Dedifferentiated amniotic fluid mesenchymal stem cell (primary cell): Measurements from ENCODE around the gene F2.
"Not testable (repeated sequence)": the region's sequence is repeated elsewhere in the genome, so short reads cannot be mapped to it uniquely, and the experiment has no call there.

Experiments used
- DNase-seq: peaks from one replicate; pipeline ENCODE4 v3.0.0-alpha.2; 2016; ENCODE audit errors: extremely low spot score

F2 gene

DNA sequence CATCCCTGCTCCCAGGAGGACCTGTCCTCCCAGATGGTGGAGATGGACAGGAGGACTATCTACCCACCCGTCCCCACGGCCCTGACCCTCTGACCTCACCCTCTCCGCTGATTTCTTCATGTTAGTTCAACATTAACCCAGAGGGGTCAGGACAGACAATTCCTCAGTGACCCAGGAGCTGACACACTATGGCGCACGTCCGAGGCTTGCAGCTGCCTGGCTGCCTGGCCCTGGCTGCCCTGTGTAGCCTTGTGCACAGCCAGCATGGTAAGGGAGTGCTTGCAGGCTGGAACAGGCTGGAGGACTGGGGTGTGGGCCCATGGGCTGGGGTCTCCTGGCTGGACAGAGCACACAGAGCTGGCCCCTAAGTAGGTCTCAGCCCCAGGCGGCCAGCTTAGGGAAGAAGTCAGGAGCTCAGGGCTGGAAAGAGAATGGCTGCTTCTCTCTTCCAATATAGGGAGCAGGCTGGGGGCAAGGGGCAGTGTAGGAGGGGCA is at the start of gene F2:
F2 (plus strand) TSS at position 166 of the 495 bp plus-strand sequence; CDS start at position 189, 23 bp downstream.
- no peak for DNase-seq

DNA sequence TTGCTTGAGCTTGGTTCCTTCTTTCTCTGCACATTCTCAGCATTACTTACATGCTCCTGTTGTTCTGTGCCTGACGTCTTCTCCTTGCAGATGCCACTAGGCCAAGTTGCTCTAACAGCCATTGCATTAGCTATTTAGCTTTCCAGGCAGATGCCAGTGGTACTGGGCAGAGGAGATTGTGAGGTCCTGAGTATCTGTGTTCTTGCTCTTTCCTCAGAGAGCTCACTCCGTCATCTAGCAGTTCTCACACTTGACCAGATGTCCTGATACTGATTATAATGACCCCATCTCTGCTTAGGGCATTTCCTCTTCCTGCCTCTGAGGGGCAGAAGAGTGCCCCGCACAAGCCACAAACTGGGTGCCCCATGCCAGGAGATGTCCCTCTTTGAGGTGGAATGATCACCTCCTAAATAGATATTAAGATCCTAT is 49.3 kb upstream of the F2 start:
- DNase-seq = no peak

DNA sequence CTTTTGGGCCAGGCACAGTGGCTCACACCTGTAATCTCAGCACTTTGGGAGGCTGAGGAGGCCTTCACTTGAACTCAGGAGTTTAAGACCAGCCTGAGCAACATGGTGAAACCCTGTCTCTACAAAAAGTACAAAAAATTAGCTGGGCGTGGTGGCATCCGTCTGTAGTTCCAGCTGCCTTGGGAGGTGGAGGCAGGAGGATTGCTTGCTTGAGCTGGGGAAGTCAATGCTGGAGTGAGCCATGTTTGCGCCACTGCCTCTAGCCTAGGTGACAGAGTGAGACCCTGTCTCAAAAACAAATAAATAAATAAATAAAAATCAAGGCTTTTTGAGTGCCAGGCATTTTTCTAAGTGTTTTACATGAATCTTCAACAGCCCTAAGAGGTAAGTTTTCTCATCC is 48.5 kb upstream of the F2 start:
- not testable (repeated sequence) for DNase-seq

DNA sequence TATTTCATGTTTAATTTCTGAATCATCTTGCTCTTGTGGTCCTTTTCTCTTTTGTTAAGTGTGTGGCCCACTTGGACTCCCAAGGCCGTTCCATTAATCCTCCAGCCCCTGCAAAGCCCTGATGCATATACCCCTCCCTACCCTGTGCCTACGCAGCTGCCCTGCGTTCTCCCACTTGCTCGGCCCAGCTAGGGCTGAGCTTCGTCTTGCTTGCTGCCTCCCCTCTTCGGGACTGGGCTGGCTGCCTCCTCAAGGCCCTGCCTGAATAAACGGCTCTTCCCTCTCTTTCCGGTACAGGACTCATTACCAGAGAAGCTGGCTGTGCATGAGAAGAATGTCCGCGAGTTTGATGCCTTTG is 47.1 kb upstream of the F2 start:
- DNase-seq = no peak

DNA sequence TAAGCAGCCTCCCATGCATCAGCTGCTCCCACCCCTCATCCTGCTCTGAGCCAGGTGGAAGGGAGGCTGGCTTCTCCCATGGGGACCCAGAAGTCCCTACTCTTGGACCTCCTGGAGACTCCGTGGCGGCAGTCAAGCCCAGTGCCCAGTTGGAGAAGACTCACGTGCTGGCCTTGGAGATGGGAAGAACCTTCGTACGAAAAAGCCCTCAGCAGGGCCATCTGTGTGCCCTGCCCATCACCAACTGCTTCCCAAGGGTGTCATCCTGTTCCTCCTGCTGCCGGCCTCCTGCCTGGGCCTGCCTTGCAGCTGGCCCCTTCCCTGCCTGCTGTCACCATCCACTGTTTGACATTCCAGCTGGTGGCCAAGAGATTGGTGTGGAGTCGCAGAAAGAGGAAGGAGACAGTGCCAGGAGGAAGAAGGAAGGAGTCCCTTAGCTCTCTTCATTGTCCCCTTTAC is 46.6 kb upstream of the F2 start:
- no peak for DNase-seq

DNA sequence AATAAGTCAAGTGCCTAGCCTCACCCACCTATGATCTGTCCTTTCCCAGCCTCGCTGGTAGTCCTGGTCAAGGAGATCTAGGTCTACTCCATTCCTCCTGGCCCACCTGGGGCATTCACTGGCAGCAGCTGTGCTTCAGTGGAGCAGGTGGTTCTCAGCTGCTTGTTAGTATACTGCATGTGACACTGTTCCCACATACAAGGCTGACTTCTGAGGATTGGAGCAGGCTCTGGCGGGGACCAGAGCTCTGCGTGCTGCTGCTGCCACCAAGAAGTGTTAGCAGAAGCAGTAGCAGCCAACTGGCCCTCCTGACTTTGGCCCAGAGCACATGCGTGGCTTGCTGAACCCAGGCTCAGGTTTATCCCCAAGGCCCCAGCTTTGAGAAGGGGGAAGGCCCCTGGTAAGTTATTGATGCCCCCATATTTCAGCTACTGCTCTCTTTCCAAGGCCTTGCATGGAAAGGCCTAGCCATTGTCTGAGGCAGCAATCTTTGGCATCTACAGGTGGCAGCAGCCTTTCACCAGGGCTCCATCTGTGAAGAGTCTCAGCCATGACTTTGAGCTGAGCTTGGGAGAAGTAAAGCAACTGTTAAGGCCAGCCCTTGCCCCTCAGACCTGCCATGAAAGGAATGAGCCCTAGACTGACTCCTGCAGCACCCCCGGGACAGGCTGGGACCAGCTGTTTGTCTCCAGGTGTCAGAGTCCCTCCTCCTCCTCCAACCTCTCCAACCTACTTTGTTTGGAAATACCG is 45.1 kb upstream of the F2 start:
- no peak for DNase-seq

DNA sequence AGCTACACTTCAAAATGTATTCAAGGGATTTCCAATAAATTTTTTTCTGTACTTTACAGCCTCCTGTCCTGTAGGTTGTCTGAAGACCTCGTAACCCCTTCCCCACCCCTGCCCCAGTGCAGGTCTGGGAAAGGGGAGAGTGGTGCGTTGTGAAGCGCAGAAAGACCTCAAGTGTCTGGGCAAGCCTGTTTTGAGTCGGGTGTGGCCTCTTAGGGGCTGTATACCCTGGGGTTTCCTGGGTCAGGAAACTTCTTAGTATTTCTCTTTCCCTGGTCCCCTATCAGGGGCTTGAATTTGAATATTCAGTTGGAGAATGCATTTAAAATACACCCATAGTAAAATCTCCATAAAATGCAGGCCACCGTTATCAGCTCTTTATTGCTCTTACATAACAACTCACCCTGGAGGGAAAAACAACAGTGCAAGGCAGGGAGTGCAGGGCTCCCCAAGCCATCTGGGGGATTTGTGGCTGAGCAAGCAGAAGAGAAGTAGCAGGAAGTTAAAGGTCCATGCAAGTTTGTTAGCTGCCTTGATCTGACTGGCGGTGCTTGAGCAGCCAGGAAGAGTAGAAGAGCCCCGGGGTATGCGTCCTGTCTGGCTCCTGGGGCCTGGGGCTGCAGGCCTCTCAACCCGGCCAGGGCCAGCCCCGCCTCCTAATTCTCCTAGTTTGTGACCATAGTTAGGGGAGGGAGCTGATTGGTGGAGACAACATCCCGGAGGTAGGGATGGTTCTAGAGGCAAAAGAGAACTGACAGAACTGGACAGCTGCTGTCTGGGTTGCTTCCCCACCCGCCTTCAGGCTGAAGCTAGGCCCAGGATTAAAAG is 44.3 kb upstream of the F2 start:
- no peak for DNase-seq

DNA sequence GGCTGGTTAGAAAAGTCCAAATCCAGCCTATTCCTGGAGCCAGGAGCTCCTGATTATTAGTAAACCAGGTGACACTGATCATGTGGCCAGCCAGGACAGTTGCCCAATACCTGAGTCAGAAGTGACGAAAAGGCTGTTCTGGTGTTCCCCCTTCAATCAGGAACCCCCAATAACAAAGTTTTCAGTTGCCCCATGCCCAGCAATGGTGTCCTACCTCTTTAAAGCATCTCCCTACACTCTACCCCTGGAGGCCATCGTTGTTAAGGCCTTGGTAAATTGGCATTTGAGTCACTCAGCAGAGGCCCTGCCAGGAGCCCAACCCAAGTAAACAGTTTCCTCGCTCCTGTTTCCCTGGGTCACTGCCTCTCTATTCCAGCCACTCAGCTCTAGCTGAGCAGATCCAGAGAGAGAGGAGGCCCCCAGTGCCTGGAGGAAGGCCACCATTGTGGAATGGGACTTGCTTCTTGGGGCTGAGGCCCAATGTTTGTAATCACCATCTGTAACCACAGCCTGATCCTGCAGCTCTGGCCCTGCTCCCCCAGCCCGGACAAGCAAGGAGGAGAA is 43.6 kb upstream of the F2 start:
- DNase-seq = peak; percentile 70

DNA sequence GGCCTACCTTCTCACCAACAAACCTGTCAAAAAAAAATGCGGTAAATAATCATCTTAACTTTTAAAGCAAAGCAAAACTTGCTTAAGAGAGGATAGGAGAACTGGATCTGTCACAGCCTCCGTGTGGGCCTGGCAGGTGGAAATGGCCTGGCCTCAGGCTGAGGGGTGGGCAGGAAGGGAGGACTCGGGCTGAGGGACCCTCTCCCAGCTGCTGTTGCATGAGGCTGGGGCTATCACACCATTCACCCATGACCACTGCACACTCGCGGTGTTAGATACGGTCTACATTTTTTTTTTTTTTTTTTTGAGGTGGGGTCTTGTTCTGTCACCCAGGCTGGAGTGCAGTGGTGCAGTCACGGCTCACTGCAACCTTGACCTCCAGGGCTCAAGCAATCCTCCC is 43.1 kb upstream of the F2 start:
- DNase-seq = no peak

DNA sequence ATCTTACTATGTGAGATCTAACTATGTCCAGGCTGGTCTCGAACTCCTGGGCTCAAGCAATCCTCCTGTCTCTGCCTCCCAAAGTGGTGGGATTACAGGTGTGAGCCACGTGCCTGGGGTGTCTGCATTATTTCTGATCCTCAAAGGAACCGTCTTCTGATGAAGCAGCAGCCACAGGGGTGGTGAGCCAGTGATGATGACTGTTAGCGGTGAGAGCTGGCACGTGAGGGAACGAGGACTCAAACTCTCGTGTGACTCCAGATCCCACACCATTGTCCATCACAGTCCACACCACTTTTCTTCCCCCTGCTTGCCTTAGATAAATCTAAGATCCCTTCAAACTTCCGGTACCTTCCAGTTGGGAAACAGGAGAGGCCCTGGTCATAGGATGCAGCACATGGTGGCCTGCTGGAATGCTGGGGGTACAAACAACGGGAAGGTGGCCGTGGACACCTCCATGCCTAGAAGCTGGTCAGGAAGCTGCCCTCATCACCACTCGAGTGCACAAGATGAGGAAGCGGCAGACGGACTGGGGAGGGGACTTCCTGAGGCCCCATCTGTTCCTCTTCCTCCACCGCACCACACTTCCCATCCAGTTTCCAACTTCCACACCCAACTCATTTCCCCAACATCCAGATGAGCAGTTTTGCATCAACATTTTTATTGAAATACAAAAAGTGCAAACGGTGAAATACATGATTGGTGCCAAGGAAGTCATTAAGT is 42.4 kb upstream of the F2 start:
- no peak for DNase-seq

DNA sequence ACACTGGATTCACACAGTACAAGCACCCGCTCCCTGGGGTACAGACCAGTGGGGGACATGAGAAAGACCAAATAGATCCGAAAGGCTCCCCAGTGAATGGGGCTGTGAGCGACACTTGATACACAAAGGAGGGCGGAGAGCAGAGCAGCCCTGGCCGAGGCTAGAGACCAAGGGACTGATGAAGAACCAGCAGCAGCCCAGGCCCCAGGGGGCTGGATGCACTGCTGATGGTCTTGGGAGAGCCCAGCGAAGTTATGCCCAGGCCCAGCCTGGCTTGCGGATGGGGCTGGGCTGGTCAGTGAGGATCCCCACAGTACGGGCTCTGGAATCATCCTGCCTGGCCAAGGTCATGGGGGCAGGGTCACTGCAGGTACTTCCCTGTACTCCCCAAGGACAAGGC is 41.8 kb upstream of the F2 start:
- DNase-seq = no peak

DNA sequence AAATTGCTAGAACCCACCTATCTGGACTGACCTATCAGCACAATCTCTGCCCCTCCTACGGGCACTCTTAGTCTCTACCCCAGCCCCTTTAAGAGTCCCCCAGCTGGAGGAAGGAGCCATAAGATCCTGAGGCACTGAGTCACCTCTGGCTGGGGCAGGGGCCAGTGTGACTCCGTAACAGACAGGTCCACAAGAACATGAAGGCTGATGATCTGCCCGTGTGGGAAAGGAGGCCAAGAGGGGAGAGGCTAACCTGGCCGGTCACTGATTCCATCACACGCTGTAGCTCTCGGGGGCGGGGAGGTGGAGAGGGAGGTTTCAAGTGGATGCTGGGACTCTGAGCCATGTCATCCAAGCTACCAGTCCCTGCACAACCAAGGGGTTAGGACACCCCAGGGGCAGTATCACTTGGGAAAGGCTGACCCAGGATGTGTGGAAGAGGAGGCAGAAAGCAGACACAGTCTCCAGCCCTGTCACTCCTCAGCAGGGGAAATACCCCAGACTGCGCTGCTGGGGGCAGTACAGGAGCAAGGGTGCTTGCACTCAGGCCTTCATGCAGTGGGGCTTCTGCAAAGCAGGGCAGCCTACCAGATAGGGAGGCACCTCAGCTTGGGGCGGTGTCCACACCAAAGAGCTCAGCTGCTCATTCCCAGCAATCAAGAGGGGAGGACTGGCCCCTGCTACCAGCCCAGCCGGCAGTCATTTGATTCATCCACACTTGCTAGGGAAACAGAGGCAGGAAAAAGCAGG is 40.8 kb upstream of the F2 start:
- DNase-seq = no peak

DNA sequence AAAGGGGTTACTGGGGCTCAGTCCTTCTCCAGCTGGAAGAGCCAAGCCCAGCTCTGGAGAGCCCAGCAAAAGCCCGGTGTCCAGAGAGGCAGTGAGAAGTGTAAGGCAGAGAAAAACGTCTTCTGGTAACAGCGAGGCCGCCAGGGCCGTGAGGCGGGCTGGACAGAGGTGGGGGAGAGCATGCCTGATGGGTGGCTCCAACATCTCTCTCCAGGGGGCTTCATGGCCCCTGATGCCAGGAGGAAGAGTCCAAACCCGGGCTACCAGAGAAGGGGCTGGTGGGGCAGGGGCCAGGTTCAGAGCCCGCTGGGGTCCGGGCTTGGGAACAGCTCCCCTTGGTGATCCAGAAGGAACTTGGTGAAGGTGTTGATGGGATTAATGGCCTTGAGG is 40.3 kb upstream of the F2 start:
- no peak for DNase-seq

DNA sequence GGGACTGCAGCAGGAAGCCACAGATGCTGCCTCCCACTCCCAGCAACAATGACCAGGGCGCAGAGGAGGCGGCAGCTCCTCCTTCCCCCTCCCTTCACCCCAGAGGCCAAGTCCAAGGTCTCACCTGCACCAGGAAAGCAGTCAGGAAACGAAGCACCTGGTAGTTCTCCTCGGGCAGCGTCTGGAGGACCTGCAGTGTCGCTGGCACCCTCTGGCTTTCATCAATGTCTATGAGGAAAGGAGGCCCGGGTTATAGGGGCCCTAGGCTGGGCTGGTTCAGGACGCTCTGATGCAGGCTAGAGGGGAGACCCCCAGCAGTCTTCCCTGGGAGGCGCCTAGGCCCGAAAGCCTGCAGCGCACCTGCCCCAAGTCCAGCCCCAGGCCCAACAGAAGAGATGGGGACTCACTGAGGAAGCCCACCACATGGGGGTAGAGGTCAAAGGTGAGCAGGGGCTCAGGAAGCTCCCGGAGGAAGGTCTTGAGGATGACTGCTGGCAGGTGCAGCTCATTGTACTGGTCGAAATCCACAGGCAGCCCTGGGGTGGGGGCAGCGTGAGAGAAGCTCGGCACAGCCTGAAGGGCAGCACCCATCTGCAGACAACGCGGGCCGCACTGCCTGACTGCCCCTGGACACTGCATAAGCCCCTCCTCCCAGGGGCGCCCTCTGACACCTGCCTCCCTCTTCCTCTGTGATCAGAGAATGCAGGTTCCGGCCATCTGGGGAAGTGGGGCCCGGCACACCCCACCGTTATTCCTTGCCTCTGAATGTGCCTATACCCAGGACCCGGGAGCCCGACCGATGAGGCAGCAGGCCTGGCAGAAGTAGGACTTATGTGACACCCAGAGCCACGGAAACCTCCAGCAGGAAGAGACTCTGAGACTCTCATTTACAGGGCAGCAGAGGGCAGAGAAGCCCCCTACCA is 39.5 kb upstream of the F2 start:
- DNase-seq = no peak

DNA sequence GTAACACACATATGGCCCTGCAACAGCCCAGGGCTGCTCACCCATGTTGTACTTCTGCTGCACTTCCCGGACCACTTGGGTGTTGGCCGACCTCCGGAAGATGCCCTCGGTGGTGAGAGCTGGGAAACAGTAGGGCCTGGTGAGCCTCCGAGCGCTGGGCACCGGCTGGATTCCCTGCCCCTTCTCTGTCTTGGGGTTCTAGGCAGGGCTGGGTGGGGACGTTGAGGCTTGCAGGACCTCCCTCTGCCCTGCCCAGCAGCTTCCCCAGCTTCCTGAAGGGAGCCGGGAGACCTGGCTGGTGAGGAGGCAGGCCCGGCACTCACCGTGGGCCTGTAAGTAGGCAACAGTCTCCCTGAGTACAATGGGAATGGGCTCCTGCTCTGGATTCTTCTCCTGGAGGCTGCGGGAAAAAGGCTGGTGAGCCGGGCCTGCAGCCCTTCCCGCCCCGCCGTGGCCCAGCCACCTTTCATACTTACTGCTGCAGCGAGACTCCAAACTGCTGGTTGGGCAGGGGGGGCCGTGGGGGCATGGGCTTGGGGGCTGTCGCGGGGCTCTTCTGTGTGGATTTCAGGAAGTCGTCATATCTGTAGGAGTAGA is 38.8 kb upstream of the F2 start:
- DNase-seq = no peak

DNA sequence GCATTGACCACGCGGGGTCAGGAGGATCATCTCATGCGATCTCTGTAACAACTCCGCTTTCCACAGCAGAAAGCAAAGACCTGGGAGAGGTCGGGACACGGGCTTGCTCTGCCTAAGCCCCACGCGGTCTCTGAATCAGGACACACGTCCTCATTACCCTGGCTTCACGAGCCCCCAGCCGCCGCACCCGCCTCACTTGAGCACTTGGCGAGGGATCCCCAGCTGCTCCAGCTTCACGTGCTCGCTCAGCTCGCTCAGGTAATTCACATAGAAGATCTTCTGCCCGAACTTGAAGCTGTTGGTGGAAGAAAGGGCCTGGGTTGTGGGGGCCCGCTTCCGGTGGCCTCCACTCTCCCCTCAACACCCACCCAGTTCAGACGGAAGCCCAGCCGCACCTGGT is 38.2 kb upstream of the F2 start:
- DNase-seq = no peak

DNA sequence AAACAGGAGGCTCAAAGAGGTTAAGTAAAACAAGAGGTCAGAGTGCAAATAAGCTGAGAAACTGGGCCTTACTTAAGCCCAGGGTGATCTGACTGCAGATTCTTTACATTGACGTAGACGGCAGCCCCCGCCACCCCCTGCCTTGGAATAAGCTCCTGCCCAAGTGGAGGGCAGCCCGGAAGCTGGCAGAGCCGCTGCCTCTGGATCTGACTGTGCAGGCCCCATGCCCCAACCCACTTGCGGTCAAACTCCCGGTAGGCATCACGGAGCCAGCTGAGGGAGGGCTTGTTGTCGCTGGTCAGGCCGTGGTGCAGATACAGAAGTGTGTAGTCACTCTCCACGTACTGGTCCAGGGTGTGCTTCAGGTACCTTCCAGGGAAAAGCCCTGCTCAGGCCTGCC is 37.2 kb upstream of the F2 start:
- DNase-seq = no peak

DNA sequence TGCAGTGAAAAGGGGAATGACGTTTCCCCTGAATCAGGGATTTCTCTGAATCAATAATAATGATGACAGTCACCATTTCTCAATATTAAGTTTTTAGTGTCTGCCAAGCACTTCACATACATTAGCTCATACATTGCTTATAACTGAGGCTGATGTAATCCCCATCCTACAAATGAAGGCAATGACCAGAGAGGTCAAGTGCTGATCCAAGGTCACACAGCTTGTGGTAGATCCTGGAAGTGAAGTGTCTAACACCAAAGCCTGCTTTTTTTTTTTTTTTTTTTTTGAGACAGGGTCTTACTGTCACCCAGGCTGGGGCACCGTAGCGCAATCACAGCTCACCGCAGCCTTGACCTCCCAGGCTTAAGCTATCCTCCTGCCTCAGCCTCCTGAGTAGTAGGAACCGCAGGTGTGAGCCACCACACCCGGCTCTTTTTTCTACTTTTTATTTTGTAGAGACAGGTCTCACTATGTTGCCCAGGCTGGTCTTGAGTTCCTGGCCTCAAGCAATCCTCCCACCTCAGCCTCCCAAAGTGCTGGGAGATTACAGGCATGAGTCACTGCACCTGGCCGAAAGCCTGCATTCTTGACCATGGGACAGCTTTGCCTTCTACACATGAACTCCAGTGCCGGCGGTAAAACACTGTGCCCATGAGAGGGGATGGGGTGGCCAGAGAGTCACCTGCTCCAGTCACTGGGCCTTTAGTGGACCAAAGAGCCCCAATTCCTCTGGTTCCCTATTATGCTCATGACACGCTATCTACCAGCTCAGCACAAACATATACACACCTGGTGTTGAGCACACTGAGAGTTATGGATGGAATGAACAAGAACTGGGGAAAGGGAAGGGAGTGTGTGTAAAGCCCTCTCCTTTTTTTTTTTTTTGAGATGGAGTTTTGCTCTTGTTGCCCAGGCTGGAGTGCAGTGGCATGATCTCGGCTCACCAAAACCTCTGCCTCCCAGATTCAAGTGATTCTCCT is 36.0 kb upstream of the F2 start:
- DNase-seq = no peak

DNA sequence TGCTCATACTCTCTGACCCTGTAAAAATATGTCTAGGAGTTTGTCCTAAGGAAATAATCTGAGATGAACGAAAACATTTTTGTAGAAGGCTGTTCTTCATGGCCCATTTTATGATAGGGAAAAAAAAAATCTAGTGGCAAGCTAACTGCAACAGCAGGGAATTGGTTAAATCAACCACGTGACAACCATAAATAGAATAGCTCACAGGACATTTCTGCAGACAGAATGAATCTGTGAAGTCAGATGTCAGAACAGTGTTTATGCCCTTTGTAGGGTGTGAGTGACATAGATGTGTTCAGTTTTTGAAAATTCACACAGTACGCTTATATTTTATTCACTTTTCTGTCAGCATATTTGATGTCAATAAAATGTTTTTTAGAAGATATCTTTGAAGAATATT is 34.6 kb upstream of the F2 start:
- no peak for DNase-seq
